GM23248 (cell line): ENCODE results near the gene COPS8.

Experiments
- EZH2 ChIP-seq: fragments of 200-600 bp; sonication (generic); IDR thresholded peaks from 2 replicates; pipeline ENCODE4 v1.6.1; 2018; ENCODE audit warnings: antibody characterized with exemption, mild to moderate bottlenecking; ENCODE audit not compliant: insufficient read depth, poor library complexity, severe bottlenecking
- EZH2phosphoT487 ChIP-seq: fragments of 200-600 bp; sonication (generic); IDR thresholded peaks from 2 replicates; pipeline ENCODE4 v1.6.1; 2018; ENCODE audit warnings: antibody characterized with exemption, moderate library complexity, mild to moderate bottlenecking, low read depth; ENCODE audit not compliant: insufficient read depth

GRCh38 chr2:237043866-237044265 lies 41.8 kb upstream of the COPS8 start:
- no peak for TF ChIP-seq EZH2
- TF ChIP-seq EZH2phosphoT487, result no peak
